Colon (tissue), 2 donors: ENCODE measurements around the gene ACAN.

Source experiments
- FAIRE-seq: peaks from 2 replicates; lab custom pipeline; 2012; peaks lifted over from hg19 to GRCh38; lab: Jason Lieb, UNC
- donor health status: control.
- donor health status: control.

The ACAN gene

DNA sequence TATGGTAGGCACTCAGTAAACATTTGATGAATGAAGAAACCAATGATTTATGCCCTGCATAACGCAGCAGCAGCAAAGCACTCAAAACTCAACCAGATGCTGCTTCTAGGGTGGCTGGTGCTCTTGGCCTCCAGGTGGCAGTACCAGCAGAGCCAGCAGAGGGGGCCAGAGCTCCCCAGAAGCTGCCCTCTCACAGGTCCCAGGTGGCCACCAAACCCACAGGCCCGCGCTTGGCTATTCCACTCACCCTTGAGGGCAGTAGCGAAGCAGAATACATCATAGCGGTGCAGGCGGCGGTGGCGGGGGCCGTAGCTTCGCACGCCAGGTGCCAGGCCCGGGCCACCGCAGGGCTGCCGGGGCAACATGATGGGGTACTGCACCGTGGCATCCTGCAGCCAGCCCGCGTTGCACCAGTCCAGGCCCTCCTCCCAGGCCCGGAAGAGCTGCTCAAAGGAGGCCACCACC lies 75.5 kb downstream of the ACAN start:
- no peak for FAIRE-seq

DNA sequence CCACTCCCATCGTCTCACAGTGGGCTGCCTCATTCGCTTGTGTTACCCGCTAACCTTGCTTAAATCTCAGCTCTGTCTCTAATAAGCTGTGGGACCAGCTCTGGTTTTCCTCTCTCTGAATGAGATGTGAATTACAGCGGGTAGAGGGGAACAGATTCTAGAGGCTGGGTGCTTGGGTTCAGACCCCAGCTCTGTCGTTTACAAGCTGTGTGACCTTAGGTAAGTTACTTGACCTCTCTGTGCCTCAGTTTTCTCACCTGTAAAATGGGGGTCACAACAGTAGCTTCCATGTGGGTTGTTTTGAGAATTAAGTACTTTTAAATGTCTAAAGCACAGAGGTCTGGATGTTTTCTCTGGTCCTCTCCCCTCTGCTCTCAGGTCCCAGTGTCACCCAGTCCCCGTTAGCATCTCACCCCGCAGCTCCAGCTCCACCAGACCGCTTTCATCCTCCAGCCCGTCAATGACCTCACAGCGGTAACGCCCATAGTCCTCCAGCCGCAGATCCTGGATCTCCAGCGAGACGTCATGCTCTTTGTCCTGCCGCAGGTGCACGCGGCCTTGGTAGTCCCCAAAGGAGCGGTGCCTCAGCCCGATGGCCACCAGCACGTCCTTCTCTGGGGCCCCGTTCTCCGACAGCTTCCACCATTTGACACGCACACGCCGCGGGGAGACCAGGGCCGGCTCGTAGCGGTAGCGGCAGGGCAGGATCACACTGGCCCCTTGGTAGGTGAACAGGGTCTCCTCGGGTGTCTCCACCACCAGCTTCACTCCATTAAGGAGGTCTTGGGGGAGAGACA lies 77.9 kb downstream of the ACAN start:
- no peak for FAIRE-seq

DNA sequence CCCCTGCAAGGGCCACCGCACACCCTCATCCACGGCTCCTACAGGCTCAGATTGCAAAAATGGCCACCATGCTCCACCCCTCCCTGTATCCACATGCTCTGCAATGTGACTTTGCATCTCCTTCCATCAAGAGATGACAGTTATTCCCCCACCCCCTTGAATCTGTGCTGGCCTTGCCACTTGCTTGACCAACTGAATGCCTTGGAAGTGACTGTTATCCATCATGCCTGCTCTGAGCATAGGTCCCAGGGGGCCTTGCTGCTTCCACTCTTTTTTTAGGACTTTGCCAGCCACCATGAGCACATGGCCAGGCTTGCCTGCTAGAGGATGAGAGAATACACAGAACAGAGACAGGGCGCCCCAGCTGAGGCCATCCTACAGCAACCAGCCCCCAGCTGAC lies 78.5 kb downstream of the ACAN start:
- FAIRE-seq = no peak

GRCh38 chr15:88882785-88883184 lies 79.5 kb downstream of the ACAN start:
- no peak for FAIRE-seq

- no peak for FAIRE-seq
Observed at GRCh38 chr15:88887068-88887580, 83.9 kb downstream of the ACAN start.

GRCh38 chr15:88888719-88889118 lies 85.5 kb downstream of the ACAN start:
- no peak for FAIRE-seq

- no peak for FAIRE-seq
Observed at GRCh38 chr15:88890495-88890894, 87.3 kb downstream of the ACAN start.

DNA sequence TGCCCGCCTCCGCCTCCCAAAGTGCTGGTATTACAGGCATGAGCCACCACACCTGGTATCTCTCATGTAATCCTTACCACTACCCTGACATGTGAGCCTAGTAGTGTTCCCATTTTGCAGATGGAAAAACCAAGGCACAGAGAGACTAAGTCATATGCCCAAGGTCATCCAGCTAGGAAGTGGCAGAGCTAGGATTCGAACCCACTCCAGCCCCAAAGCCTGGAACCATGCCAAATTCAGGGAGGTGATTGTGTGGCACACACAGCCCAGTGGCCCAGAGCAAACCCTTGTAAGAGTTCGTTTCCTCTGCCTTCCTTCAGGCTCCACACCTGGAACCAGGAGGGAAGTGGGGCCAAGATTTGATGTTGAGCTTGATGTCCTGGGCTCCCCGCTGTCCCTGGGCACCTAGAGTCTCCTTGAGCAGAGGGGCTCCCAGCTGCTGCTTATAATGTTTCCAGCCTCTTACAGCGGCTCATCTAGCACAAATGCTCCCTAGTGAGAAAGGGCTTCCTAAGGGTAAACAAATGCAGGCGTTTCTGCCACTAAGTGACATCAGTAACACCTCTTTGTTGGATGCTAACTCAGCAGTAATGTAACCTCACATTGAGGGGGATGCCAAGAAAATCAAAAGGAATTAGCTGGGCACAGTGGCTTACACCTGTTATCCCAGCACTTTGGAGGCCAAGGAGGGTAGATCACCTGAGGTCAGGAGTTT lies 88.5 kb downstream of the ACAN start:
- FAIRE-seq = no peak

DNA sequence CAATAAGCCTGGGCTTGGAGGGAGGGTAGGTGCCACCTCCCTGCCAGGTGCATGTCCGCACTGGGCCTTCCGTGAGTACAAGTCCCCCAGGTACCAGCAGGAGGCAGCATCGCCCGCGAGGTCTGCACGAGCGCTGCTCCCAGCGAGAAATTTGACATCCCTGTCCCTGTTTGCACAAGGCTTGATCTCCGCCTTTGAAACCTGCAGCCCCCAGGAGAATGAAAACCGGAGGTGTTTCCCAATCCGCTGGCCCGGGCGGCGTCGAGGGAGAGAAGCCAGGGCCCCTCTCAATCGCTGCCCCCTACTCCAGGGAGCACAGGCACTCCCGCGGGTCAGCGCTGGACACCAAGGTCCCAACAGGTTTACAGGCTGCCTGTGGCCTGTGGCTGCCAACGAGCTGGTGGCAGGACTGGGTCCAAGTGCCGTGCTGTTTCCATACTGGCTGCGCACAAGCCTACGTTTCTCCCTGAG lies 91.1 kb downstream of the ACAN start:
- no peak for FAIRE-seq

GRCh38 chr15:88894819-88895767 lies 91.9 kb downstream of the ACAN start, which contains the start of gene HAPLN3:
HAPLN3 (minus strand) TSS chr15:88895544; CDS start chr15:88887298, 8,246 bp downstream.
- FAIRE-seq = no peak

- no peak for FAIRE-seq
Observed at GRCh38 chr15:88896333-88897033, 93.2 kb downstream of the ACAN start.

DNA sequence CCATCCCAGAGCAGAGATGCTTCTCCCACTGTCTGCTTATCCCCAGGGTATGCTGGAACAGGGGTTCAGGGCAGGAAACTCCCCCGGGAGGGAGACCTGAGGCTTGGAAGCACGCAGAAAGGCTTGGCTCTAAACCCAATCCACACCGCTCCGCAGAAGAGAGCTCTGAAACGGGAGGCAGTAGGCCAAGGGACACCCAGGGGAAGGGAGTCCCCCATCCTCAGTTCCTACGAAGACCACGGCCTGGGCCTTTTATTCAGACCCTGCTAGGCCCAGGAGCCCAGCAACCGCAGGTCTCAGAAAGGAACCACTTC lies 93.9 kb downstream of the ACAN start:
- no peak for FAIRE-seq

DNA sequence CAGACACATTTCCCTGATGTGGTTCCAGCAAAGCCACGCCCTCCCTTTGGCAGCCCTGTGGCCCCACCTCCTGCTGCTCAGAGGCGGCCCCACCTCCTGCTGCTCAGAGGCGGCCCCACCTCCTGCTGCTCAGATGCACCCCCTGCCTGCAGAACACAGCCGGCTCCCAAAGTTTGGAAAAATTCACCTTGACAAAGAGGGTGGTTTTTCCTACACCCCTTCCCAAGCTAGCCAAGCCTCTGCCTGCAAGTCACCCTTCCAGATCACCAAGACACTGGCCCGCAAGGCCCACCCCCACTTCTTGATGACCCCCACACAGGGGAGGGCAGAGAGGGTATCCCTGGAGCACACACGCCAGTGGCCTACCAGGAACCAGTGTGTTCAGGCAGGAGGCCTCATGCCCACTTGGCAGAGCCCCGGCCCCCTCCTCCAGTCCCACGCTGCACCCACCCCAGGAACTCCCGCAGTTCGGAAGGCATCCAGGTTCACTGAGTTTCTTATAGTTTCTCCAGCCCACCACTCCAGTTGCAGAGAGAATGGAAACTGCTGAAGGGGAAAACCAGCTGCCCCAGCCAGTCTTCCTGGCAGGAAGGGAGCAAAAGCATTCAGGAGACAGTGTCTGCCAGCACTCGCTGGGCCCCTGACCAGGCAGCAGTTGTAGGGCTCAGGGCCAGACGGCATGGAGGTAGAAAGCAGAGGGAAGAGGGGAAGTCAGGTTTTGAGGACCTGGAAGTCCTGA lies 94.4 kb downstream of the ACAN start:
- FAIRE-seq = no peak

DNA sequence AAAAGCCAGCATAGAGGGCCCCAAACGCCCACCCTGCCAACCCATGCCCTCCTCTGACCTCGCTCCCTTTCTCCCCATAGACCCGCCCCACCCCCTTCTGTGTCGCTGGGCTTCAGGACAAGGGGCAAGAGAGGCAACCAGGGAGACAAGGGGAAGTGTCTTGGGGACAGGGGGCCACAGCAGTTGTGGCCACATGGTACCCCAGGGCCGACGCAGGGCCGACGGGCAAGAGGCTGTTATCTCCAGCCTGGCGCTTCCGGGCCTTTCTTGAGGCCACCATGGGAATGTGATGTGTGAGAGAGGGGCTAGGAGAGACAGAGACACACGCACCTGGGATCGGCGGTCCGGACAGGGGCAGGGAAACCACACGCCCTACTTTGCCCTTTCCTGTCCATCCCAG lies 95.5 kb downstream of the ACAN start:
- FAIRE-seq = no peak

DNA sequence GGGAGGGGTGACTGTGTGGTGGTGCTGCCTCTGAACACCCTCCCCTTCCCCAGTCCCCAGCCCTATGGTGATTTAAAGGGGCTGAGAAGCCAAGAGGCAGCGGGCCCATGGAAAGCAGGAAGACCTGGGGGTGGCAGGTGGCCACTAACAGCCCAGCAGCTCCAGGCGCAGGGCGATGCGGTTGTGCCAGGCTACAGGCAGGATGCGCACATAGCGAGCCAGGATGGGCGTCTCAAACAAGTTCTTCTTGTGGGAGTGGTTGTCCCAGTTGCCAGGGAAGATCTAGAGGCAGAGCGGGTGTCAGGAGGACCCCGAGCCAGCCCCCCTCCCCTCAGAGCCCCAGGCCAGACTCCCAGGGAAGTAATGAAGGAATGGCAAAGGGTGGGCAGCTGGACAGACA lies 96.0 kb downstream of the ACAN start:
- FAIRE-seq = no peak

DNA sequence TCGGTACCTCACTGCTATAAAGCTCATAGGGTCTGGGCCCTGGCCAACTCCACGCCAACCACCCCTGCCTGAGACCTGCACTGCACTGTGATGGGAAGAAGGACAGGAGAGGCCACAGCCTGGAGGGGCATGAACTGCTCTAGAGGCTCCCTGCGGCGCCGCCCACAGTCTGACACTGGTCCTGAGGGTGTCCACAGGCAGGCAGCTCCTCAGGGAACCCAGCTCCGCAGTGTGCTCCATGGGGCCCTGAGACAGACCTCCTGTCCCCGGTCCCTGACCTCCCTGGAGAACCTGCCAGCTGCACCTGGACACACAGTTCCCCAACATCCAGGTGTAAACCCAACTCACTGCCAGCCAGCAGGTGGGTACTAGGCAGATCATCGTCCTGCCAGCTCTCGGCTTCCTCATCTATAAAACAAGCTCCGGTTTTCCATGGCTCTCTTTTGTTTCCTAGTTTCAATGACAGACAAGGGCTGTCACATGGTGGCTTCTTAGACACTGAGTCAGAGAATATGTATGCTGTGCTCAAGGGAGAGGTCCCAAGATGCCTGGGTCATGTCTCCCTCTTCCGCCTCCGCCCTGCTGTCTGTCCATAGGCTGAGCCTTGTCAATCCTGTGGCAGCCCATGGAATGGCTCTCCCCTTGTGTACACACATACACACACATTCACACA lies 97.2 kb downstream of the ACAN start:
- no peak for FAIRE-seq

GRCh38 chr15:88900982-88901418 lies 97.8 kb downstream of the ACAN start:
- FAIRE-seq = no peak

DNA sequence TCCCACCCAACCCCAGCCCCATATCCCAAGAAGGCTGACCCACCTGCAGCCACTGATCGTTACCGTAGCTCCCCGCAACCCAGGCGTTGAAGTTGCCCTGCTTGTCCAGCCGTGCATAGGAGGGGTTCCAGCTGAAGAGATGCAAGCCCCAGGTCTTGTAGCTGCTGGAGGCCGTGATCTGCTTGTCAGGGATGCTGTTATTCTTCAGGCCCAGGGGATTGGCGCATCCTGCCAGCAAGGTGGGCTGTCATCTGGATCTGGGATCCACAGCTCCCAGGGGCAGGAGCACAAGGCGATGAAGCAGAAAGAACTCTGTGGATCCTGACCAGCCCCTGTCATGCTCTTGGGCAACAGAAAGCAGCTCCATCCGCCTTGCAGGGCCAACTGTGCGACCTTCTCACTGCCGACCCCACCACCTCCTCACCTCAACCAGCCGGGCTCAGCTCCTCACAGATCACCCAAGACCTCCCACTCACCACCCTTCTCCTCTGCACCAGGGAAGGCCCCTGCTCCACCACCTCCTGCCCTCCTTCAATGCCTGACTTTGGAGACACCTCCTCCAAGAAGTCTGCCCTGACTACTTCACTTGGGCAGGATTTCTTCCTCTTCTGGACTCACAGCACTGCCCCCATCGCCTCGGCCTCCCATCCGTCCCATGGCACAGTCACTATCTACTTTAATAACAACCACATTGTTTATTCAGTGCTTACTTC lies 98.4 kb downstream of the ACAN start:
- no peak for FAIRE-seq

- no peak for FAIRE-seq
Observed at GRCh38 chr15:88902221-88902835, 99.1 kb downstream of the ACAN start.
